BLaER1 treated with 17β-estradiol and CSF1 and Interleukin-3, amounts not matched to agents 10 nM and 100 nM (cell line): ENCODE measurements around the gene CSAD.

Experiments used
- H3K27ac ChIP-seq, 11 experiments: shearing (Covaris generic); formaldehyde crosslinking; 2 replicates each; pipeline ENCODE4 v1.8.1; 2022
- H3K27me3 ChIP-seq, 11 experiments: shearing (Covaris generic); formaldehyde crosslinking; 2 replicates each; pipeline ENCODE4 v1.8.1; 2022
- H3K36me3 ChIP-seq, 11 experiments: shearing (Covaris generic); formaldehyde crosslinking; 2 replicates each; pipeline ENCODE4 v1.8.1; 2022
- H3K4me1 ChIP-seq, 10 experiments: shearing (Covaris generic); formaldehyde crosslinking; 2 replicates each; pipeline ENCODE4 v1.8.1; 2022
- H3K4me2 ChIP-seq, 11 experiments: shearing (Covaris generic); formaldehyde crosslinking; 2 replicates each; pipeline ENCODE4 v1.8.1; 2022
- H3K4me3 ChIP-seq, 10 experiments: shearing (Covaris generic); formaldehyde crosslinking; 2 replicates each; pipeline ENCODE4 v1.8.1; 2022
- H3K9ac ChIP-seq, 11 experiments: shearing (Covaris generic); formaldehyde crosslinking; 2 replicates each; pipeline ENCODE4 v1.8.1; 2022
- H3K9me3 ChIP-seq, 11 experiments: shearing (Covaris generic); formaldehyde crosslinking; replicated peaks in 1 of 11; 2 replicates each; pipeline ENCODE4 v1.8.1; 2022
- H4K20me1 ChIP-seq, 11 experiments: shearing (Covaris generic); formaldehyde crosslinking; 2 replicates each; pipeline ENCODE4 v1.8.1; 2022
- Cebpa-rat ChIP-seq, 11 experiments: shearing (Covaris generic); IDR thresholded peaks; 2 replicates each; pipeline ENCODE4 v1.8.1; 2022

Gene CSAD

GRCh38 chr12:53214221-53214620, 33.5 kb upstream of the CSAD start:
- Histone ChIP-seq H3K27me3 (no peaks in the 10 kb centered on the region), H3K9ac (peak overlapping the region in 10 of 11 experiments; percentile 23 to 83 (median 66); a peak in 16 of 22 replicates), H3K4me2 (peak overlapping the region; percentile 77 to 99 (median 97)), H3K4me1 (peaks cover 86 to 100% (median 94%) of the 10 kb centered on the region in 10 experiments), H4K20me1 (peaks cover 0 to 6% (median 0%) of the 10 kb centered on the region in 11 experiments; a peak in 3 of 22 replicates), H3K27ac (peak overlapping the region in 9 of 11 experiments; percentile 39 to 83 (median 80); a peak in 16 of 22 replicates), H3K9me3 (no peaks in the 10 kb centered on the region), H3K4me3 (peak overlapping the region in 6 of 10 experiments; percentile 33 to 86 (median 70); a peak in 9 of 20 replicates), H3K36me3 (peaks cover 20 to 59% (median 48%) of the 10 kb centered on the region in 11 experiments)
- TF ChIP-seq Cebpa-rat (IDR thresholded peaks at IDR 0.05): no peak

GRCh38 chr12:53213348-53213747, 32.6 kb upstream of the CSAD start:
- peak overlapping the region in 4 of 11 experiments; percentile 2 to 83 (median 74); a peak in 6 of 22 replicates for H3K27ac ChIP-seq
- peaks cover 88 to 100% (median 95%) of the 10 kb centered on the region in 10 experiments for H3K4me1 ChIP-seq
- H3K36me3 ChIP-seq: peaks cover 20 to 59% (median 48%) of the 10 kb centered on the region in 11 experiments
- peak overlapping the region; percentile 77 to 99 (median 97) for H3K4me2 ChIP-seq
- no peaks in the 10 kb centered on the region for H3K9me3 ChIP-seq
- peak overlapping the region in 8 of 11 experiments; percentile 25 to 83 (median 64); a peak in 10 of 22 replicates for H3K9ac ChIP-seq
- H4K20me1 ChIP-seq: peaks cover 0 to 6% (median 0%) of the 10 kb centered on the region in 11 experiments; a peak in 3 of 22 replicates
- H3K27me3 ChIP-seq: no peaks in the 10 kb centered on the region
- TF ChIP-seq Cebpa-rat (IDR thresholded peaks at IDR 0.05): no peak
- H3K4me3 ChIP-seq: peak overlapping the region in 2 of 10 experiments; percentile 62 to 79; a peak in 5 of 20 replicates

- Histone ChIP-seq H4K20me1 (peaks cover 0 to 6% (median 0%) of the 10 kb centered on the region in 11 experiments; a peak in 3 of 22 replicates), H3K9me3 (no peaks in the 10 kb centered on the region), H3K36me3 (peaks cover 20 to 59% (median 48%) of the 10 kb centered on the region in 11 experiments), H3K9ac (peak overlapping the region in 5 of 11 experiments; percentile 1 to 64 (median 25); a peak in 5 of 22 replicates), H3K27me3 (no peaks in the 10 kb centered on the region), H3K4me1 (peaks cover 88 to 100% (median 95%) of the 10 kb centered on the region in 10 experiments), H3K4me3 (peak overlapping the region in 2 of 10 experiments; percentile 13 to 79; a peak in 4 of 20 replicates), H3K27ac (peak overlapping the region in 2 of 11 experiments; percentile 2 to 20; a peak in 1 of 22 replicates), H3K4me2 (peak overlapping the region in 10 of 11 experiments; percentile 50 to 98 (median 96); a peak in 18 of 22 replicates)
- no peak for TF ChIP-seq Cebpa-rat (IDR thresholded peaks at IDR 0.05)
These were observed 32.2 kb upstream of the CSAD start for GRCh38 chr12:53212931-53213330.

GRCh38 chr12:53211476-53212381, 31.0 kb upstream of the CSAD start:
- Histone ChIP-seq H3K4me1 (peaks cover 88 to 100% (median 95%) of the 10 kb centered on the region in 10 experiments), H3K27ac (peak overlapping the region in 8 of 11 experiments; percentile 6 to 97 (median 90); a peak in 12 of 22 replicates), H4K20me1 (peaks cover 0 to 6% (median 0%) of the 10 kb centered on the region in 11 experiments; a peak in 3 of 22 replicates), H3K4me2 (peak overlapping the region; percentile 8 to 99 (median 96); a peak in 18 of 22 replicates), H3K9ac (peak overlapping the region in 8 of 11 experiments; percentile 3 to 80 (median 28); a peak in 7 of 22 replicates), H3K27me3 (no peaks in the 10 kb centered on the region), H3K9me3 (no peaks in the 10 kb centered on the region), H3K36me3 (peaks cover 20 to 59% (median 48%) of the 10 kb centered on the region in 11 experiments), H3K4me3 (peak overlapping the region in 1 of 10 experiments; percentile 21; a peak in 1 of 20 replicates)
- no peak for TF ChIP-seq Cebpa-rat (IDR thresholded peaks at IDR 0.05)

- no peak for TF ChIP-seq Cebpa-rat (IDR thresholded peaks at IDR 0.05)
- Histone ChIP-seq H3K9me3 (no peaks in the 10 kb centered on the region), H3K4me2 (peak overlapping the region; percentile 20 to 99 (median 96)), H3K27ac (peak overlapping the region in 9 of 11 experiments; percentile 82 to 97 (median 91); a peak in 16 of 22 replicates), H3K4me1 (peaks cover 88 to 100% (median 95%) of the 10 kb centered on the region in 10 experiments), H4K20me1 (peaks cover 0 to 11% (median 0%) of the 10 kb centered on the region in 11 experiments; a peak in 3 of 22 replicates), H3K36me3 (peaks cover 20 to 59% (median 48%) of the 10 kb centered on the region in 11 experiments), H3K9ac (peak overlapping the region in 9 of 11 experiments; percentile 12 to 80 (median 30); a peak in 11 of 22 replicates), H3K4me3 (peak overlapping the region in 1 of 10 experiments; percentile 14; a peak in 1 of 20 replicates), H3K27me3 (no peaks in the 10 kb centered on the region)
These were observed 30.1 kb upstream of the CSAD start for GRCh38 chr12:53210843-53211242.

- H3K9ac ChIP-seq: peak overlapping the region; percentile 31 to 83 (median 62); a peak in 21 of 22 replicates
These were observed 28.2 kb upstream of the CSAD start for GRCh38 chr12:53208877-53209463.

GRCh38 chr12:53208435-53208834, 27.7 kb upstream of the CSAD start:
- TF ChIP-seq Cebpa-rat (IDR thresholded peaks at IDR 0.05): no peak
- no peaks in the 10 kb centered on the region for H3K9me3 ChIP-seq
- peak overlapping the region in 10 of 11 experiments; percentile 31 to 83 (median 52); a peak in 16 of 22 replicates for H3K9ac ChIP-seq
- H3K36me3 ChIP-seq: peaks cover 20 to 37% (median 34%) of the 10 kb centered on the region in 11 experiments
- peak overlapping the region in 6 of 10 experiments; percentile 20 to 60 (median 42); a peak in 6 of 20 replicates for H3K4me3 ChIP-seq
- no peaks in the 10 kb centered on the region for H3K27me3 ChIP-seq
- H3K27ac ChIP-seq: peak overlapping the region; percentile 34 to 97 (median 87); a peak in 21 of 22 replicates
- peak overlapping the region; percentile 88 to 99 (median 96) for H3K4me2 ChIP-seq
- peaks cover 0 to 15% (median 0%) of the 10 kb centered on the region in 11 experiments; a peak in 3 of 22 replicates for H4K20me1 ChIP-seq
- H3K4me1 ChIP-seq: peaks cover 76 to 100% (median 94%) of the 10 kb centered on the region in 10 experiments

More at GRCh38 chr12:53208877-53209463, 28.2 kb upstream of the CSAD start:
- Histone ChIP-seq H4K20me1 (peaks cover 0 to 15% (median 0%) of the 10 kb centered on the region in 11 experiments; a peak in 3 of 22 replicates), H3K4me3 (peak overlapping the region; percentile 20 to 60 (median 46); a peak in 16 of 20 replicates), H3K27me3 (no peaks in the 10 kb centered on the region), H3K36me3 (peaks cover 20 to 42% (median 39%) of the 10 kb centered on the region in 11 experiments), H3K27ac (peak overlapping the region; percentile 34 to 97 (median 87); a peak in 21 of 22 replicates), H3K9me3 (no peaks in the 10 kb centered on the region), H3K4me1 (peaks cover 81 to 100% (median 95%) of the 10 kb centered on the region in 10 experiments), H3K4me2 (peak overlapping the region; percentile 88 to 99 (median 96))
- TF ChIP-seq Cebpa-rat (IDR thresholded peaks at IDR 0.05): no peak
